ENCODE measurements around the gene FBLN1. TPM values are rescaled to one million over a fixed set of nuclear protein-coding genes. Genes with fewer than 3 reads are reported as not detected.

The FBLN1 gene
- total RNA-seq, 2 donors from 2014 or later, result 587 to 972 TPM

DNA sequence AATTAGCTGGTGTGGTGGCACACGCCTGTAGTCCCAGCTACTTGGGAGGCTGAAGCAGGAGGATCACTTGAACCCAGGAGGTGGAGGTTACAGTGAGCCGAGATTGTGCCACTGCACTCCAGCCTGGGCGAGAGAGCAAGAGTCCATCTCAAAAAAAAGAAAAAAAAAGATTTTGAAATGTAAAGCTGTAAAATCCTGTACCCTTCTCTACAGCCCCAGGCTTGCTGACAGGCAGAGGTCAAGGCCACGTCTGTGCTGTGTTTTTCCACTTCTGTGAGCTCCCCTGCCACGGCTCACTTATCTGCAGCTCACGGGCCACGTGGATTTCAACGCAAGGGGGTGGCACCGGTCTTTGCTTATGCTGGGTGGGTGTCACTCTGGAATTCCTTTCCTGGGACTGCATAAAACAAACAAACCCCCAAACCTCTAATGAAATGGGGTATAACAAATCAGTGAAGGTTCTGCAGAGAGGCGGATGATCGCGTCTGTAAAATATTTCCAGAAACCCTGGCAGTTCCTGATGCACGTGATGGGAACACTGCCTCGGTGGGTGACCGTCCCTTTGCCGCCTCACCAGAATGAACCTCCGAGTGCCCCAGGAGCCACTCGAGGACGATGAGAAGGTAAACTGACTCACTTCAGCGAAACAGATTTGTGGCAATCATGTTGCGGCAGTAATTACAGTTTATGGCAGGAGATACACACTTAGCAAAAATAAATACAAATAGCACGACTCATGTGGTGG is 125.0 kb downstream of the FBLN1 start:
- Histone ChIP-seq H3K27ac (no peak overlapping the region), H3K9me3 (no peaks in the 10 kb centered on the region), H3K4me1 (ENCODE audit: control insufficient read depth in 1 of 2, low read depth in 2 of 2) (no peaks in the 10 kb centered on the region), H3K4me3 (no peak overlapping the region), H3K36me3 (no peaks in the 10 kb centered on the region), H3K27me3 (replicated peaks; ENCODE audit: insufficient read depth) (no peaks in the 10 kb centered on the region)
- TF ChIP-seq, protein P1, sequence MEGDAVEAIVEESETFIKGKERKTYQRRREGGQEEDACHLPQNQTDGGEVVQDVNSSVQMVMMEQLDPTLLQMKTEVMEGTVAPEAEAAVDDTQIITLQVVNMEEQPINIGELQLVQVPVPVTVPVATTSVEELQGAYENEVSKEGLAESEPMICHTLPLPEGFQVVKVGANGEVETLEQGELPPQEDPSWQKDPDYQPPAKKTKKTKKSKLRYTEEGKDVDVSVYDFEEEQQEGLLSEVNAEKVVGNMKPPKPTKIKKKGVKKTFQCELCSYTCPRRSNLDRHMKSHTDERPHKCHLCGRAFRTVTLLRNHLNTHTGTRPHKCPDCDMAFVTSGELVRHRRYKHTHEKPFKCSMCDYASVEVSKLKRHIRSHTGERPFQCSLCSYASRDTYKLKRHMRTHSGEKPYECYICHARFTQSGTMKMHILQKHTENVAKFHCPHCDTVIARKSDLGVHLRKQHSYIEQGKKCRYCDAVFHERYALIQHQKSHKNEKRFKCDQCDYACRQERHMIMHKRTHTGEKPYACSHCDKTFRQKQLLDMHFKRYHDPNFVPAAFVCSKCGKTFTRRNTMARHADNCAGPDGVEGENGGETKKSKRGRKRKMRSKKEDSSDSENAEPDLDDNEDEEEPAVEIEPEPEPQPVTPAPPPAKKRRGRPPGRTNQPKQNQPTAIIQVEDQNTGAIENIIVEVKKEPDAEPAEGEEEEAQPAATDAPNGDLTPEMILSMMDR (IDR thresholded peaks at IDR 0.05), result no peak
- DNase-seq (ENCODE audit: low spot score), result no peak
- ATAC-seq (ENCODE audit: insufficient number of reproducible peaks, low FRiP score, low read depth), result no peak

DNA sequence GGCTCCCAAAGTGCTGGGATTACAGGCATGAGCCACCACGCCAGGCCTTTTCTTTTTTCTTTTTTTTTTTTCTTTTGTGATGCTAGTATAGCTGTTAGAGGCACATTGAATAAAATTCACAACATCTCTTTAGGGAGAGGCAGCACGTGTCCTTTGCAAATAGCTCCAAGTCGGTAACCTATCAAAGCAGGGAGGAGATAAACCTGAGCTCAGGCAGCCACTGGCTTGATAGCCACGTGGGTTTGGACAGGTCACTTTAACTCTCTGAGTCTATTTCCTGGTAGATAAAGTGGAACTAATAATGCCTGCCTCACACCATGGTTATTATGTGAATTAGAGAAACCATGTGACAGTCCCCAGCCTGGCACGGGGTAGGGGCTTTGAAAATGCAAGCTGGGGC is 125.8 kb downstream of the FBLN1 start:
- TF ChIP-seq, protein P1 (IDR thresholded peaks at IDR 0.05), result no peak
- DNase-seq (ENCODE audit: low spot score) (no peak), ATAC-seq (ENCODE audit: insufficient number of reproducible peaks, low FRiP score, low read depth) (no peak)
- Histone ChIP-seq H3K36me3 (no peaks in the 10 kb centered on the region), H3K9me3 (no peaks in the 10 kb centered on the region), H3K27me3 (replicated peaks; ENCODE audit: insufficient read depth) (no peaks in the 10 kb centered on the region), H3K4me1 (ENCODE audit: control insufficient read depth in 1 of 2, low read depth in 2 of 2) (no peaks in the 10 kb centered on the region), H3K27ac (no peak overlapping the region), H3K4me3 (no peak overlapping the region)

DNA sequence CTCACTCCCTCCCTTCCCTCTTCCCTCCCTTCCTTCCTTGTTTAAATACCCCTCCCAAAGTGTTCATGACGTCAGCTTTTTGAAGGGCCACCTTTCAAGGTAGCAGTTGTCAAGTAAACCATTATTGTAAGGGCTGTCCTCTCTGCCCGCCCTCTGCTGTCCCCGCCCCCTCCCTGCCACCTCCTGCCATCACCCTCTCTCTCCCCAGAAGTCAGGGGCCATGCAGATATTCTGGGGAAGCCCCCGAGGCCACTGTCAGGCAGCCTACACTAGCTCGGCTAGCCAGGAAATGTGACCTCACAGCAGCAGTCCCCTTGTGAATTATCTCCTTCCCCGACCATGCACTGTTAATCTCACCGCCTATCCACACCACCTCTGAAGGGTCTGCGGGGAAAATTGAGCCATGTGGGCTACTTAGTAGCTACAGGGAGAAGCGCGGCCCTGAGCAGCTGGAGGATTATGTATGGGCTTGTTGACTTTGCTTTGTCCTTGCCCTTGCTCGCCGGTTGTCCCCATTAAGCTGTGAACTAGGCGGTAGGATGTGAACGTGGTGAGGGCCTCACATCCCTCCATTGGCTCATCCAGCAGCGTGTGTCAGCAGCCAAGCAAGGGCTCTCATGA is 126.9 kb downstream of the FBLN1 start:
- H3K27me3 ChIP-seq (replicated peaks; ENCODE audit: insufficient read depth), result no peaks in the 10 kb centered on the region
- ATAC-seq (ENCODE audit: insufficient number of reproducible peaks, low FRiP score, low read depth) (no peak), DNase-seq (ENCODE audit: low spot score) (no peak)
- no peak overlapping the region for H3K4me3 ChIP-seq
- TF ChIP-seq, protein P1 (IDR thresholded peaks at IDR 0.05), result no peak
- no peaks in the 10 kb centered on the region for H3K36me3 ChIP-seq
- no peak overlapping the region for H3K27ac ChIP-seq
- no peaks in the 10 kb centered on the region for H3K4me1 ChIP-seq (ENCODE audit: control insufficient read depth in 1 of 2, low read depth in 2 of 2)
- H3K9me3 ChIP-seq, result no peaks in the 10 kb centered on the region

DNA sequence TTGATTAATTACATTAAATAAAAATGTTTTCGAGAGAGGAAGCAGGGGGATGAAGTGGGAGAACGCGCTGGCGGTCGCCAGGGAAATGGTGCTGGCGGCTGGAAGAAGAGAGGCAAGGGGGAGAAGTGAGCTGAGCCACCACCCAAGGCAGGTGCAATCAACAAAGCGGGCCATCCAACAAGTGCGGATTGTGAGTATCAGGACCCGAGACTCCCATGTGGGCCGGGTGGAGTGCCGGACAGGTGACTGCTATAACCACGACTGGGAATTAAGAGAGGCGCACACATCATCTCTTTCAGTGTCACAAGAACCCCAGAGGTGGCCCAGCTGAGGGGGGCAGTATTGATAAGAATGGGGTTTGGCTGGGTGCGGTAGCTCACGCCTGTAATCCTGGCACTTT is 127.8 kb downstream of the FBLN1 start:
- Histone ChIP-seq H3K4me1 (ENCODE audit: control insufficient read depth in 1 of 2, low read depth in 2 of 2) (no peaks in the 10 kb centered on the region), H3K27ac (no peak overlapping the region), H3K4me3 (no peak overlapping the region), H3K27me3 (replicated peaks; ENCODE audit: insufficient read depth) (no peaks in the 10 kb centered on the region), H3K36me3 (no peaks in the 10 kb centered on the region), H3K9me3 (no peaks in the 10 kb centered on the region)
- ATAC-seq (ENCODE audit: insufficient number of reproducible peaks, low FRiP score, low read depth) (no peak), DNase-seq (ENCODE audit: low spot score) (no peak)
- TF ChIP-seq, protein P1 (IDR thresholded peaks at IDR 0.05), result no peak

DNA sequence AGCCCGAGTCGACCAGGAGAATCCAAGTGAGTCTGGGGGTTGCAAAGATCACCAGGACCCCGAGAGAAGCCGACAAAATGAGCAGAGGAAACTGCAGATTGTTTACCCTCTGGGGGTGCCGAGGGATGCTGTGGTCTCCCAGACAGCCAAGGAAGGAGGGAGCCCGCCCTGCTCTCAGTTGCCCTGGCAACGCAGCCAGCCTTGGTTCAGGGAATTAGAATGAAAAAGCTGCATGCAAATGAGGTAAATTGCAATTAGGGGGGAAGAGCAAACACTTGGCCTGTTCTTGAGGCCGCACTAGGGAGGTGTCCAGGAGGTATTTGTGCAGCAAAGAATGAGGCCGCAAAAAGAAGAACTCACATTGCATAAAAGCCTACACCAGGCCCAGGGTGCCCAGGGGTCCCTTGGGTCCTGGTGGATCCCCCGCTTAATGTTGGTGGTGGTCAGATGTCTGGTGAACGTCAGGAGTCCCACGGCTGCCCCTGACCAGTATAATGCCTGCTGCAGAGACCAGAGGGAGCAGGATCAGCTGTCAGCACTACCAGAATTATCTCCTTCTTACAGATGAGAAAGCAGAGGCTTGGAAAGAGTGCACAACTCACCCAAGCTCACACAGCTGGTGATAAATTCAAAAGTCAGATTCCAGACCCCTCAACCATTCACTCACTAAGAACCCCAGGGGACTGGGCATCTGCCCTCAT is 128.6 kb downstream of the FBLN1 start:
- TF ChIP-seq, protein P1 (IDR thresholded peaks at IDR 0.05), result no peak
- no peaks in the 10 kb centered on the region for H3K9me3 ChIP-seq
- H3K4me1 ChIP-seq (ENCODE audit: control insufficient read depth in 1 of 2, low read depth in 2 of 2), result no peaks in the 10 kb centered on the region
- no peak overlapping the region for H3K27ac ChIP-seq
- ATAC-seq (ENCODE audit: insufficient number of reproducible peaks, low FRiP score, low read depth) (no peak), DNase-seq (ENCODE audit: low spot score) (no peak)
- H3K27me3 ChIP-seq (replicated peaks; ENCODE audit: insufficient read depth), result no peaks in the 10 kb centered on the region
- H3K36me3 ChIP-seq, result no peaks in the 10 kb centered on the region
- H3K4me3 ChIP-seq, result no peak overlapping the region
